Endothelial cell of hepatic sinusoid (primary cell): ENCODE measurements around the gene TNS1.

Experiments
- in situ Hi-C: cut with HindIII; loops from 2 replicates; pipeline ENCODE4 v1.10.0; 2017; ENCODE audit warnings: low sequenced_read_pairs

TNS1 gene

DNA sequence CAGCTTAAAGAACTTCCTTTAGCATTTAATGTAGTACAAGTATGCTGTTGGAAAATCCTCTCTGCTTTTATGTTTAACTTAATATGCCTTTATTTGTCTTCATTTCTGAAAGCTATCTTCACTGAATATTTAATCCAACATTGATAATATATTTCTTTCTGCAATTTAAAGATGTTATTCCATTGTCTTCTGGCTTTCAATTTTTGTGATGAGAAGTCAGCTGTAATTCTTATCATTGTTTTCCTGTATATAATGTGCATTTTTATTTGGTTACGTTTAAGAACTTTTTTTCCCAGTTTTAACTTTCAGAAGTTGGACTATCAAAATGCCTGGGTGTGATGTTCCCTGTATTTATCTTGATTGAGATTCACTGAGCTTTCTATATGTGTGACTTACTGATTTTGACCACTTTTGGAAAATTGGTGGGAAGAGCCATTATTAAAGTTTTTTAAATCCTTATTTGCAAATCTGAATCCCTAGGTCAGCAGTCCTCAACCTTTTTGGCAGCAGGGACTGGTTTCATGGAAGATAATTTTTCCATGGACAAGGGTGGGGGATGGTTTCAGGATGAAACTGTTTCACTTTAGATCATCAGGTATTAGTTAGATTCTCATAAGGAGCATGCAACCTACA lies 241.0 kb downstream of the TNS1 start:
- in situ Hi-C loops = no loop called here

DNA sequence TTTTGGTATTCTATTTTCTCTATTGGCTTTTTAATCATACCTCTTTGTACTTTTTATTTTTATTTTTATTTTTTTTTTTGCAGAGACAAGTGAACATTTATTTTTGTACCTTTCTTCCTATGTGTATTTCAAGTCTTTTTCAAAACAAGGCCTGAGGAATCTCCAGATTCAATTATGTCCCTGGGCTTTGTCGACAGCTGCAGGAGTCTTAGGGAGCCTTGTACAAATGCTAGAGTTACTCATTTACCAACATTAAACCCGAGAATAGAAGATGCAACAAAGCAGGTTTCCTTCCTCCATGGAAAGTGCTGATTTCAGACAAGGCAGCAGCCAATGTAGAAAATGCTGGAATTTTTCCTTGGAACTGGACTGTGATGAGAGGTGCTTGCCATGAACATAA lies 242.8 kb downstream of the TNS1 start:
- in situ Hi-C loops = no loop called here

DNA sequence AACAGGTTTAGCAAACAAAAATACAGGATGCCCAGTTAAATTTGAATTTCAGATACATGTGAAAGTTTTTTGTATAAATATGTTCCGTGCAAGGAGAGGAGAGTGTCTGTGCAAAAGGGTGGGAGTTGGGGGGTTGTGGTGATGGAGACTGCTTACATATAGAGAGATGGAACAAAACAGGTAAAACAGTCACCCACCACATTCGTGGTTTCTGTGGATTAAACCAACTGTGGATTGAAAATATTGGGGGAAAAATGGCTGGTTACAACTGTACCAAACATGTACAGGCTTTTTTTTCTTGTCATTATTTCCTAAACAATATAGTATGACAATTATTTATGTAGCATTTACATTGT lies 245.7 kb downstream of the TNS1 start:
- in situ Hi-C loops = no loop called here

DNA sequence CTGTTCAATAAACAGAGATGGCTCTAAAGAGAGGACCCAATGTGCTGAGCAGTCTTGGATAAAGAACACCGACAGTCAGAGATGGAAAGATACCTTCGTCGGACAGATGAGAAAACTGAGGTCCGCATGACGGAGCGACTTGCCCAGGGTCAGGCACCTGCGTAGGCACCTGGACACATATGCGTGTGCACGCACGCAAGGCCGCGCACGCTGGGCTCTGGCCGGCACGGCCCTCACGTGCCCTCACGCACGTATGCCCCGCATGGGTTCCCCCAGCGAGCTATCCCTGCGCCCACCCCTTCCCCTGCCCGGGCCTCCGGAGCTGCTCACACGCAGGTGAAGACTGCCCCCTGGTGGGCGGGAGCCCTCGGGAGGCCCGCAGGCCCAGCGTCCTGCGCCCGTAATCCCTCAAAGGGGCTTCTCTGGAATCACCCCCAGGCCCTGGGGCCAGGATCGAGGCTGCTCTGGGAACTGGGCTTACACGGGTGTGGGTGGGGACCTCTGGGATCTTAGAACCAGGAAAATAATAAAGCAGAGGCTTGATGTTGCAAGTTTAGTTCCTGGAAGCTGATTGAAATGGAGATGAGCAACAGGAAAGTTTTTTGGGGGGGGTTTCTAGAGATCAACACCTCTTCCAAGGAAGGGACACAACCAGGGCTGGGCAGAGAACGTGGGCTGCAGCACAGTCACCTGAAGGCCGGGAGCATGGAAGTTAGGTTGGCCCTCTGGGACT lies 246.3 kb downstream of the TNS1 start:
- in situ Hi-C loops = no loop called here

DNA sequence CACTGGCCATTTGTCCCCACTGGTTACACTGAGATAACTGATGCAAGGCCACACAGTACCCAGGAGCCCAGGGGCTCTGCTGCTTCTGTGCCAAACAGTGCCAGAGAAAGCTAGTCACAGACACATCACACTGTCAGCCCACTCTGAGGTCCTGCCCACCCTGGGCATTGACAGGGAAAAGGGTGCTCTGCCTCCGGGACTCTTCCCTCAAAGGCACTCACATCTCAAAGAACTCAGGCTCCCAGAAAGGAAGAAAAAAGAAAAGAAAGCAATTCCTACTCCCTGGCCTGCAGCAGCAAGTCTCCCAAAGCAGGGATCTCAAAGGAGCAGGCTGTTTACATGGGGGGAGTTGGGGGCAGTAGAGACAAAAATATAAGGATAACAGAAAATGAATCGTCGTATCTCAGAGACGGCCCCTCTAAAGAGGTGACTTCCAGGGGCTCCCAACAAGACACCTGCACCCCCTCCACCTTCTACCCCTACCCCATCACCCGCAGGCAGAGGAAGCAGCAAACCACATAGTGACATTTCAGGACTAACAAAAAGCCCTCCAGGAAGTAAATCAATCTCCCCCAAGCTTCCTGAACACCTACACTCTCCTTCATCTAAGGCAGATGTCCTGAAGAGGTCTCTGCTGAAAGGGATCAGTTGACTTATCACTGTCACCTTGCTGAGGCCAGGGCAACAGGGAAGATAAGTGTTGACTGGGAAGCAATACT lies 247.6 kb downstream of the TNS1 start:
- in situ Hi-C loops = no loop called here

DNA sequence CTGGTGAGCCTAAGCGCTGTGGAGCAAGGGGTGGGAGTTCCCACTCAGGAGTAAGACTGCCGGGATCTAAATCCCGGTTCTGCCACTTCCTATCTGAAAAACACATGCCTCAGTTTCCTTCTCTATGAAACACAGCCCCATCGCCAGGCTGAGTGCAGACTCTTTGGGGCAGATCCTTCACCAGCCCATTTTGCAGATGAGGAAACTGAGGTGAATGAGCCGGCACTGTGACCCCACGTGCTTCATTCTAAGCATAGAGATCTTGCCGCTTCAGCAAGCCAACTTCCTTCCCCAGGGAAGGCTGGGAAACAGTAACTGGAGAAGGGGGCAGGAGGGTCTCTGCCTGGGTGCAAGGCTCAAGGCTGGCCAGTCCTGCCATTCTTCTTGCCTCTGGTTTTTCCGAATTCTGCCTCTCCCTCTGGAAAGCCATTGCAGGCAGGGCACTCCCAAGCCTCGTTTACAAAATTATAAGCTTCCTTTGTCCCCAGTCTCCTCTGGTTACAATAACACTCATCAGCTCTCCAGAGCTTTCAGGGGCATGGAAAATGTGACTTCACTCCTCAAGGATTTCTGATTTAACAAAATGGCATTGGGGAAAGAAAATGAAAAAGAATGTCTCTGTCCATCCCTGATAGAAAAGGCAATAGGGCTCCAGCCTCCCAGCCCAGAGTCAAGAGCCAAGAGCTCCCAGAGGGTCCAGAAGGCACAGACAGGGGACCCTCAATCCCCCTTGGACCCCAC lies 249.2 kb downstream of the TNS1 start:
- in situ Hi-C loops = no loop called here

DNA sequence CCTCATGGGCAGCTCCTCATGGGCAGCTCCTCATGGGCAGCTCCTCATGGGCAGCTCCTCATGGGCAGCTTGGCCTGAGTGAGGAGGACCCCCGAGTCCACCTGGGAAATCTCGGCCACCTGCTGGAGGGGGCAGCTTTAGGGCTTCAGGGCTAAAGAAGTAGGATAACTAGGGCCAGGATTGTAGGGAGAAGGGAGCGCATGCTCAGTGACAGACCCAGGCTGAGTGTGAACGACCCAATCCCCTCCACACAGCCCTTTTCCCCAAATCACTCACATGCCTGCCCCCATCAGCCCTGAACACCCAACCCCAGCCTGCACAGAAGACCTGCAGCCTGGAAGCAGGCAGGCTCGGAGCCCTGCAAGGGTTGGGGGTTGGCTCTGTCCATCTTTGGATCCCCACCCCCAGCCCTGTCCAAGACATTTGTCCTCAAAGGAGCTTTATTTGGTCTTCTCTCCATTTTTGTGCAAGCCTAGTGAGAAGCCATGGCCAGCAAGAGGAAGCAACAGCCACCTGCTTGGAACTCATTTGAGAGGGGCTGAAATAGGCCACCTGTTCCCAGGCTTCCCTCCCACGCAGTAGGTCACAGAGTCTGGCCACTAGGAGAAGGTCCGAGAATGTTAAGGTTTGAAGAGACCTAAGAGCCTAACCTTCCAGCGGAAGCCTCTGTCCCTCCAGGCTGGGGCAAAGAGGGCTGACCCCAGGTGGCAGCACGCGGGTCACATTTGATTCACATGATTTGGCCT lies 249.9 kb downstream of the TNS1 start:
- in situ Hi-C loops = no loop called here

DNA sequence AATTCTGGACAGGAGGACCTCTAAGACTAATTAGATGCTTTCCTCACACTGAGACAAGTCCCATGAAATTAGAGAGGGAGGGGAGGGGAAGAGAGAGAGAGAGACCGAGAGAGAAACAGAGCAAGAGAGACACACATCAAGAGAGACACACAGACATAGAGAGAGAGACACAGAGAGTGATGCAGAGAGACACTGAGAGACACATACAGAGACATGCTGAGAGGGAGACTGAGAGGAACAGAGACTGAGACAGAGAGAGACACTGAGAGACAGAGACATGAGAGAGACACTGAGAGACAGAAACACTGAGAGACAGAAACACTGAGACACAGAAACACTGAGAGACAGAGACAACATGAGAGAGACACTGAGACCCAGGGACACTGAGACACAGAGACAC lies 250.8 kb downstream of the TNS1 start:
- in situ Hi-C loops = no loop called here

DNA sequence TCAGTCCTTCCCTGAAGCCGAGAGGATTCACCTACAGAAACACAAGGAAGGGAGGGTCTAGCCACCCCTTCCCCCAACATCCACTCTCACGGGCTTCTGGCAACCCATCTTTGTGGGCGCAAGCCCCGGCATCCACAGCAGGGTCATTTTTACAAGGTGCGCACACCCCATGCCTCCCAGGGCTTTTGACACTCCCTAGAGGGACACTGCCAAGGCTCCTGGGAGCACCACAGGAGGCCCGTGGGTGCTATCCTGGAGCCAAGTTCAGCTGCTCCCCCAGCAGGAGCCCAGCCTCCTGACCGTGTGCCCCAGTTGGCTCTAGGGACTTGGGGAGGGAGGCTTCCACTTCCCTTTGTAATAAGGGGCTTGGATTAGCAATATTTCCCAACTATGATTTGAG lies 251.6 kb downstream of the TNS1 start:
- in situ Hi-C loops = no loop called here
